Chondrocyte (in vitro differentiated cells): Measurements from ENCODE around the gene FSCN2. TPM values are rescaled to one million over a fixed set of nuclear protein-coding genes. Genes with fewer than 3 reads are reported as not detected.

Experiments
- DNase-seq: peaks from one replicate; pipeline ENCODE4 v3.0.0; 2021; ENCODE audit warnings: mixed read lengths, low spot score
- H3K27ac Mint-ChIP-seq: one replicate; pipeline ENCODE4 v1.8.0; 2021; ENCODE audit warnings: mild to moderate bottlenecking, moderate library complexity, mixed read lengths; ENCODE audit not compliant: unreplicated experiment
- H3K27me3 Mint-ChIP-seq: 2 replicates; pipeline ENCODE4 v1.8.0; 2021; ENCODE audit warnings: low read depth, mixed read lengths
- H3K36me3 Mint-ChIP-seq: 2 replicates; pipeline ENCODE4 v1.8.0; 2021; ENCODE audit warnings: low read depth, mixed read lengths
- H3K4me1 Mint-ChIP-seq: 2 replicates; pipeline ENCODE4 v1.8.0; 2021; ENCODE audit warnings: low read depth, mild to moderate bottlenecking, mixed read lengths
- H3K4me3 Mint-ChIP-seq: one replicate; pipeline ENCODE4 v1.8.0; 2021; ENCODE audit warnings: mild to moderate bottlenecking, moderate library complexity, mixed read lengths; ENCODE audit not compliant: unreplicated experiment
- H3K9me3 Mint-ChIP-seq: 2 replicates; pipeline ENCODE4 v1.8.0; 2021; ENCODE audit warnings: low read depth, mixed read lengths
- long read RNA-seq: library from polyadenylated mRNA; stranded (forward); transcript quantifications from one replicate; pipeline ENCODE4 v2.0.0, GENCODE V29; 2021
- total RNA-seq: library from RNA; stranded (reverse); gene quantifications from 3 replicates; pipeline ENCODE4 v1.2.1, GENCODE V29; 2021
- TF ChIP-seq, protein P1 (sequence below): fragments of 200-600 bp; sonication (generic); IDR thresholded peaks from 2 replicates; pipeline ENCODE4 v1.5.0; 2021; ENCODE audit warnings: antibody characterized with exemption, mild to moderate bottlenecking, moderate library complexity

FSCN2 gene, protein sequence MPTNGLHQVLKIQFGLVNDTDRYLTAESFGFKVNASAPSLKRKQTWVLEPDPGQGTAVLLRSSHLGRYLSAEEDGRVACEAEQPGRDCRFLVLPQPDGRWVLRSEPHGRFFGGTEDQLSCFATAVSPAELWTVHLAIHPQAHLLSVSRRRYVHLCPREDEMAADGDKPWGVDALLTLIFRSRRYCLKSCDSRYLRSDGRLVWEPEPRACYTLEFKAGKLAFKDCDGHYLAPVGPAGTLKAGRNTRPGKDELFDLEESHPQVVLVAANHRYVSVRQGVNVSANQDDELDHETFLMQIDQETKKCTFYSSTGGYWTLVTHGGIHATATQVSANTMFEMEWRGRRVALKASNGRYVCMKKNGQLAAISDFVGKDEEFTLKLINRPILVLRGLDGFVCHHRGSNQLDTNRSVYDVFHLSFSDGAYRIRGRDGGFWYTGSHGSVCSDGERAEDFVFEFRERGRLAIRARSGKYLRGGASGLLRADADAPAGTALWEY
- 4.1 to 6.1 TPM (median 5.3 TPM) in 3 replicates for total RNA-seq
- long read RNA-seq, partial matches to known transcripts: 1 of 1 reads
- long read RNA-seq, other reads (novel, unspliced or antisense): 0 of 1 reads

DNA sequence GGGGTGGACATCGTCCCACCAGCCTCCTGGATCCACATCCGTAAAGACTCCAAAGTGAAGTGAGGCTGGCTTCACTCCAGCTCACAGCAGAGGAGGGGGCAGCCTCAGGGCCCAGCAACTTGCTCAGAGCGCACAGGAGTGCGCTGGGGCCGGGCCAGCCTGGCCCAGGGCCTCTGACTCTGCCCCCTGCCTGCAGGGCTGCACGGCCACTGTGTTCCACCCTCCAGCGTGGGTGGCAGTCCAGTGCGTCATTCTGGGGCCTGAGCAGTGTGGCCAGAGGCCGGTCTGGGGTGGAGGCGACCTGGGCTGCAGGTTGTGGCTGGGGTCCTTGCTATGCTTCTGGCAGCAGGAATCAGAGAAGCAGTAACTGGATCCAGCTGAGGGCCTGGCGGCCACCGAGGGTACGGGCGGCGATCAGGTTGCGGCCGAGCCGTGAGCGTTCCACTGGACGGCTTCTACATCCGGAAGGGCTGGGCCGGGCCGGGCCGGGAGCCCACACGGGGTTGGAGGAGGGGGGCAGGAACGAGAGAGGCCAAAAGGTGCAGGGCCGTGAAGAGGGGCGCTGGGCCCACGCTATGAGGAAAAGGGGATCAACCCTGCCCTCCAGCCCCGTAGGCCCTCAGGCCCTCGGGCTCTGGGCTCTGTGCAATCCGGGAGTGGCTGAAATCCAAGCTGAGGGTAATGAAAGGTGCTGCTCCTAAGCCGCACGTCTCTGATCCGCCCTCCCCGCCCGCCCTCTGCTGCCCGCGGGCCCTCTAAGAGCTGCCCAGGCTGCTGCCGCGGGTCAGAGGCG, at the start of gene FSCN2:
Gene FSCN2 (plus strand): TSS at position 787 of the 793 bp plus-strand sequence. CDS start 155 bp downstream, outside the sequence.
- H3K27me3 Mint-ChIP-seq: no peaks in the 10 kb centered on the region
- H3K4me3 Mint-ChIP-seq: no peak within 1 kb of the TSS
- H3K9me3 Mint-ChIP-seq: no peaks in the 10 kb centered on the region
- H3K4me1 Mint-ChIP-seq: peaks cover 13% of the 10 kb centered on the region
- no peak within 1 kb of the TSS for H3K27ac Mint-ChIP-seq
- TF ChIP-seq, protein P1, sequence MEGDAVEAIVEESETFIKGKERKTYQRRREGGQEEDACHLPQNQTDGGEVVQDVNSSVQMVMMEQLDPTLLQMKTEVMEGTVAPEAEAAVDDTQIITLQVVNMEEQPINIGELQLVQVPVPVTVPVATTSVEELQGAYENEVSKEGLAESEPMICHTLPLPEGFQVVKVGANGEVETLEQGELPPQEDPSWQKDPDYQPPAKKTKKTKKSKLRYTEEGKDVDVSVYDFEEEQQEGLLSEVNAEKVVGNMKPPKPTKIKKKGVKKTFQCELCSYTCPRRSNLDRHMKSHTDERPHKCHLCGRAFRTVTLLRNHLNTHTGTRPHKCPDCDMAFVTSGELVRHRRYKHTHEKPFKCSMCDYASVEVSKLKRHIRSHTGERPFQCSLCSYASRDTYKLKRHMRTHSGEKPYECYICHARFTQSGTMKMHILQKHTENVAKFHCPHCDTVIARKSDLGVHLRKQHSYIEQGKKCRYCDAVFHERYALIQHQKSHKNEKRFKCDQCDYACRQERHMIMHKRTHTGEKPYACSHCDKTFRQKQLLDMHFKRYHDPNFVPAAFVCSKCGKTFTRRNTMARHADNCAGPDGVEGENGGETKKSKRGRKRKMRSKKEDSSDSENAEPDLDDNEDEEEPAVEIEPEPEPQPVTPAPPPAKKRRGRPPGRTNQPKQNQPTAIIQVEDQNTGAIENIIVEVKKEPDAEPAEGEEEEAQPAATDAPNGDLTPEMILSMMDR: peak; percentile 65
- H3K36me3 Mint-ChIP-seq: no peaks in the 10 kb centered on the region
- DNase-seq: no peak

DNA sequence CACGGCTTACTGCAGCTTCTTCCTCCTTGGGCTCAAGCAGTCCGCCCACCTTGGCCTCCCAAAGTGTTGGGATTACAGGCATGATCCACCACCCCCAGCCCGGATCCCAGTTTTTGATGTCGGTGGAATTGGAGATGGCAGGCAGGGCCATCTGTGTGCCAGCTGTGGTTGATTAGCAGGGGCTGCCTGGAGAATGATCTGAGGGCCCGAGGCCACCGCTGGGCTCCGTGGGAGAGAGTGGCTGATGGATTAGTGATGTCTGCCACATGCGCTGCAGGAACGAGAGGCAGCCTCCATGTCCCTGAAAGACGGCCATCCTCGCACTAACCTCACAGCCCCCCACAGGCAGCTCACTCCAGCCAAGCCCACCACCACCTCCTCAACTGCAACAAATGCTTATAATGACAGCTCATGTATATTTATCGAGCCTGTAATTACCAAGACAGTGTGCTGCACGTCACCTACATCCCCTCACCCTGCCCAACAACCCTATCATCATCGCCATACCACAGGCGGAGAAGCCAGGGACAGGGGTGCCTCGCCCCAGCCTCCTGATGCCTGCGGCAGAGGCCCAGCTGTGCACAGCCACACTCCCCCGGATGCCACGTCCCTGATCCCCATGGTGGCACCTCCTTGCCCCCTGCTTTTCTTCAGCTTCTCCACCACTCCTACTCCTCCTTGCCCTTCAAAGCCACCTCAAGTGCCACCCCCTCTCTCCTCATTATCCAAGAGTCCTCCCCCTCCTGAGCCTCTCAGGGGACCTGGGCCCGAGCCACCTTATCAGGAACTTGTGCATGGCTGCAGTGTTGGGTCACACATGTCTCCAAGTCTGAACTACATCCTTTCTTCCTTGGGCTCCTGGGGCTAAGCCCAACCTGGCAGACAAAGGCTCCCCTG, 48.8 kb upstream of the FSCN2 start:
- no peak overlapping the region for H3K4me3 Mint-ChIP-seq
- TF ChIP-seq, protein P1: no peak
- no peak overlapping the region for H3K27ac Mint-ChIP-seq
- no peaks in the 10 kb centered on the region for H3K9me3 Mint-ChIP-seq
- H3K4me1 Mint-ChIP-seq: peaks cover 22% of the 10 kb centered on the region
- no peak for DNase-seq
- H3K27me3 Mint-ChIP-seq: no peaks in the 10 kb centered on the region
- H3K36me3 Mint-ChIP-seq: peaks cover 2% of the 10 kb centered on the region

DNA sequence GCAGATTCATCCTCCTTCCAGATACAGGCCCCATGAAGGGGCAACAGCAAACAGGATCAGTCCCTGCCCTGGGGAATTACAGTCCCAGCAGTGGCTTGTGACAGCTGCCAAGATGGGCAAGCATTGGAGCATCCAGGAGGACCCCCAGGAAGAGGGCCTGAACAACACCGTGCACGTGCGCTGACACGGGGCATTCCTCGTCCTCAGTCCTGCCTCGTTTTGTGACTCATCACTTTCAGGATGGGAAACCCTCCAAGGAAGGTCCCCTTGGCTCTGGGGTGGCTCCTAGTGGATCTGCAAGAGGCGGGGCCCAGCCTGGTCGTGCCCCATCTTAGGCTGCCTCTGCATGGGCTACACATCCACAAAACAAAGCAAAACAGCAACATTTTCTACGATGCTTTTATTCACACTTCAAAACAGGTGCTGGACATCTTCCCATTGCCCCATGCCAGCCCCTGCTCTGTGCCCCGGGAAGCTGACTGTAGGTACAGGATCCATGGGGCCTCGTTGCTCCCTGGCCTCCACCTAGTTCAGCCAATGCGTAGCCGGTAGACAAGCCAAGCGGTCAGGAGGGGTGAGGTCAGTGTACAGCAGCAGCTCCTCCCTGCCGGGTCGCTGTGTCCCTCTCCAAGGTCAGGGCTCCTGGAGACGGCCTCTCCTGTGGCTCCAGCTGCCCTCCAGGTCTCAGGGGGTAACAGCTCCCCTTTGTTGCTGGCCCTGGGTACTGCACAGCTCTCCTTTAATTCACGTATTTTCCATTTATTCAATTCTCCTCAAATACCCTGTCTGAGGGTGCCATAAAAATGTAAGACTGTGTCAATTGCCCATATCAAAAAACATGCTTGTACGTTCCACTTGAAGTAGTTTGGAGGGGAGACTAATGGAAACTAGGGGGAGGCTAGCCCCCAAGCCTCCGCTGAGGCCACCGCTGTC, 47.8 kb upstream of the FSCN2 start:
- H3K4me1 Mint-ChIP-seq: peaks cover 22% of the 10 kb centered on the region
- H3K36me3 Mint-ChIP-seq: peaks cover 2% of the 10 kb centered on the region
- no peak for DNase-seq
- TF ChIP-seq, protein P1: peak; percentile 38
- no peaks in the 10 kb centered on the region for H3K9me3 Mint-ChIP-seq
- no peak overlapping the region for H3K4me3 Mint-ChIP-seq
- no peak overlapping the region for H3K27ac Mint-ChIP-seq
- no peaks in the 10 kb centered on the region for H3K27me3 Mint-ChIP-seq

GRCh38 chr17:81481073-81481799, 46.9 kb upstream of the FSCN2 start:
- DNase-seq: peak; percentile 63
- TF ChIP-seq, protein P1: no peak
- Mint-ChIP-seq H3K4me1 (peaks cover 22% of the 10 kb centered on the region), H3K9me3 (no peaks in the 10 kb centered on the region), H3K36me3 (peaks cover 2% of the 10 kb centered on the region), H3K27ac (no peak overlapping the region), H3K4me3 (peak overlapping the region; percentile 48), H3K27me3 (no peaks in the 10 kb centered on the region)
